MM.1S (cell line): Measurements from ENCODE around the gene MAS1L.
A peak's percentile ranks its signal among the peaks of the same experiment; 100 is the strongest.

Experiments used
- DNase-seq: peaks from one replicate; pipeline ENCODE4 v3.0.0-alpha.2; 2015
- H2AFZ ChIP-seq: fragments of 300-600 bp; sonication (generic); 2 replicates; pipeline ENCODE4 v1.6.0; 2016; ENCODE audit warnings: antibody characterized with exemption, low read length
- H3F3A ChIP-seq: fragments of 300-600 bp; sonication (generic); 2 replicates; pipeline ENCODE4 v1.6.1; 2016; ENCODE audit warnings: mild to moderate bottlenecking, antibody characterized with exemption, low read length, moderate library complexity, mixed read lengths; ENCODE audit not compliant: insufficient read depth
- H3K27ac ChIP-seq: fragments of 300-600 bp; sonication (generic); 2 replicates; pipeline ENCODE4 v1.5.1; 2016; ENCODE audit warnings: mild to moderate bottlenecking, low read length
- H3K27me3 ChIP-seq: fragments of 300-600 bp; sonication (generic); replicated peaks from 2 replicates; pipeline ENCODE4 v1.6.0; 2016; ENCODE audit warnings: low read length; ENCODE audit not compliant: insufficient read depth
- H3K36me3 ChIP-seq: fragments of 300-600 bp; sonication (generic); replicated peaks from 2 replicates; pipeline ENCODE4 v1.6.1; 2016; ENCODE audit warnings: mild to moderate bottlenecking, low read length, mixed read lengths; ENCODE audit not compliant: insufficient read depth
- H3K4me1 ChIP-seq: fragments of 300-600 bp; sonication (generic); 2 replicates; pipeline ENCODE4 v1.6.1; 2016; ENCODE audit warnings: low read length, mixed read lengths
- H3K4me2 ChIP-seq: fragments of 300-600 bp; sonication (generic); 2 replicates; pipeline ENCODE4 v1.6.0; 2016; ENCODE audit warnings: low read depth, low read length
- H3K4me3 ChIP-seq: fragments of 300-600 bp; sonication (generic); 2 replicates; pipeline ENCODE4 v1.5.1; 2016; ENCODE audit warnings: low read length, mixed read lengths
- H3K79me2 ChIP-seq: fragments of 300-600 bp; sonication (generic); 2 replicates; pipeline ENCODE4 v1.6.1; 2016; ENCODE audit warnings: mixed run types, low read length, mixed read lengths
- H3K9ac ChIP-seq: fragments of 300-600 bp; sonication (generic); 2 replicates; pipeline ENCODE4 v1.6.1; 2016; ENCODE audit warnings: low read length, mixed read lengths
- H3K9me2 ChIP-seq: fragments of 300-600 bp; sonication (generic); replicated peaks from 2 replicates; pipeline ENCODE4 v1.6.1; 2016; ENCODE audit warnings: mild to moderate bottlenecking, low read length, mixed read lengths; ENCODE audit not compliant: insufficient read depth
- H3K9me3 ChIP-seq: fragments of 300-600 bp; sonication (generic); replicated peaks from 2 replicates; pipeline ENCODE4 v1.6.1; 2016; ENCODE audit warnings: mild to moderate bottlenecking, low read length, mixed read lengths; ENCODE audit not compliant: insufficient read depth
- H4K20me1 ChIP-seq: fragments of 300-600 bp; sonication (generic); 2 replicates; pipeline ENCODE4 v1.6.1; 2016; ENCODE audit warnings: mild to moderate bottlenecking, low read length, moderate library complexity, mixed read lengths; ENCODE audit not compliant: insufficient read depth
- CTCF ChIP-seq: fragments of 300-600 bp; sonication (generic); IDR thresholded peaks from 2 replicates; pipeline ENCODE4 v1.5.1; 2016; ENCODE audit warnings: antibody characterized with exemption, low read length, mixed read lengths
- EZH2 ChIP-seq: fragments of 300-600 bp; sonication (generic); optimal IDR thresholded peaks from 2 replicates; pipeline ENCODE3; 2017; ENCODE audit warnings: low read depth, mild to moderate bottlenecking, antibody characterized with exemption, low read length, mixed read lengths
- EZH2phosphoT487 ChIP-seq: fragments of 300-600 bp; sonication (generic); IDR thresholded peaks from 2 replicates; pipeline ENCODE4 v1.6.1; 2018; ENCODE audit warnings: antibody characterized with exemption, low read length

Gene MAS1L

GRCh38 chr6:29517728-29518440 is 30.1 kb upstream of the MAS1L start:
- H3K36me3 ChIP-seq, result no peaks in the 10 kb centered on the region
- no peak overlapping the region for H3K9ac ChIP-seq

GRCh38 chr6:29517245-29517644 is 29.5 kb upstream of the MAS1L start:
- H3K36me3 ChIP-seq, result no peaks in the 10 kb centered on the region
- no peaks in the 10 kb centered on the region for H3F3A ChIP-seq
- H3K79me2 ChIP-seq, result no peaks in the 10 kb centered on the region
- no peak overlapping the region for H3K27ac ChIP-seq
- no peaks in the 10 kb centered on the region for H3K9me3 ChIP-seq
- H3K9ac ChIP-seq, result no peak overlapping the region
- no peak overlapping the region for H2AFZ ChIP-seq
- no peak for DNase-seq
- H3K4me3 ChIP-seq, result no peak overlapping the region
- no peaks in the 10 kb centered on the region for H3K9me2 ChIP-seq
- TF ChIP-seq EZH2 (no peak), EZH2phosphoT487 (no peak), CTCF (no peak)
- no peaks in the 10 kb centered on the region for H3K27me3 ChIP-seq
- no peak overlapping the region for H3K4me2 ChIP-seq
- H3K4me1 ChIP-seq, result no peaks in the 10 kb centered on the region
- H4K20me1 ChIP-seq, result no peaks in the 10 kb centered on the region

More at GRCh38 chr6:29517728-29518440, 30.1 kb upstream of the MAS1L start:
- Histone ChIP-seq H3K27ac (no peak overlapping the region), H3K9me3 (no peaks in the 10 kb centered on the region), H3F3A (no peaks in the 10 kb centered on the region), H4K20me1 (no peaks in the 10 kb centered on the region), H3K27me3 (no peaks in the 10 kb centered on the region), H3K4me1 (no peaks in the 10 kb centered on the region), H3K4me2 (no peak overlapping the region), H3K4me3 (no peak overlapping the region), H2AFZ (no peak overlapping the region), H3K9me2 (no peaks in the 10 kb centered on the region), H3K79me2 (no peaks in the 10 kb centered on the region)
- TF ChIP-seq EZH2 (no peak), EZH2phosphoT487 (no peak), CTCF (no peak)
- no peak for DNase-seq

- H3K27ac ChIP-seq, result no peak overlapping the region
- no peaks in the 10 kb centered on the region for H4K20me1 ChIP-seq
- peak overlapping the region; percentile 19 for H3K4me2 ChIP-seq
- no peaks in the 10 kb centered on the region for H3K36me3 ChIP-seq
- H3K4me3 ChIP-seq, result no peak overlapping the region
- no peaks in the 10 kb centered on the region for H3K9me2 ChIP-seq
- no peaks in the 10 kb centered on the region for H3K4me1 ChIP-seq
- H3K27me3 ChIP-seq, result no peaks in the 10 kb centered on the region
- no peak overlapping the region for H3K9ac ChIP-seq
- no peak overlapping the region for H2AFZ ChIP-seq
- peak; percentile 77 for DNase-seq
- no peaks in the 10 kb centered on the region for H3K79me2 ChIP-seq
- no peaks in the 10 kb centered on the region for H3K9me3 ChIP-seq
- no peaks in the 10 kb centered on the region for H3F3A ChIP-seq
- TF ChIP-seq EZH2 (no peak), EZH2phosphoT487 (no peak), CTCF (no peak)
These were observed 28.4 kb upstream of the MAS1L start for GRCh38 chr6:29516108-29516507.
